Colonic mucosa (tissue), 4 donors: Measurements from ENCODE around the gene CNTN2. TPM values are rescaled to one million over a fixed set of nuclear protein-coding genes. Genes with fewer than 3 reads are reported as not detected.

Experiments
- DNase-seq: peaks from one replicate; pipeline ENCODE4 v3.0.0-alpha.2; 2020
- H3K27ac ChIP-seq: fragments of 200-600 bp; one replicate; pipeline ENCODE4 v1.8.0; 2021
- H3K27me3 ChIP-seq: fragments of 200-600 bp; one replicate; pipeline ENCODE4 v1.8.0; 2021
- H3K36me3 ChIP-seq: fragments of 200-600 bp; one replicate; pipeline ENCODE4 v1.8.0; 2021
- H3K4me1 ChIP-seq: fragments of 200-600 bp; one replicate; pipeline ENCODE4 v1.8.0; 2021; ENCODE audit warnings: mild to moderate bottlenecking
- H3K4me3 ChIP-seq: fragments of 200-600 bp; one replicate; pipeline ENCODE4 v1.8.0; 2021
- H3K9ac ChIP-seq, 2 donors: one replicate each; pipeline ENCODE4 v1.7.0; 2013; ENCODE audit warnings: control low read depth in 2 of 2, low read depth in 2 of 2, low read length in 2 of 2
- H3K9me3 ChIP-seq: fragments of 200-600 bp; one replicate; pipeline ENCODE4 v1.8.0; 2021
- intact Hi-C: fragments of 100-400 bp; cut with DNase I; formaldehyde crosslinking; loops from one replicate; pipeline ENCODE4 v1.14.1; 2022
- total RNA-seq, 2 donors: library from RNA; stranded (reverse); fragmentation: NEBNext Ultra II Directional in 1 of 2; extraction: Animal tissue kit (Norgen Biotek cat#: 25700) in 1 of 2; gene quantifications; one replicate each; pipeline ENCODE4 v1.2.1, GENCODE V29; 2021
- TF ChIP-seq, protein P1 (sequence below): fragments of 200-600 bp; IDR thresholded peaks from one replicate; pipeline ENCODE4 v1.8.0; 2022; ENCODE audit warnings: antibody characterized with exemption, mild to moderate bottlenecking
- donor health status: healthy.
- donor health status: DM: no; HTN: no; CAD: no.
- donor health status: DM: no; HTN: no; CAD: no.

CNTN2 gene
- total RNA-seq, 2 donors from 2014 or later: 0.20 to 1.4 TPM

GRCh38 chr1:205030896-205031295 lies 12.1 kb upstream of the CNTN2 start:
- Histone ChIP-seq H3K27me3 (no peaks in the 10 kb centered on the region), H3K9ac (no peak overlapping the region), H3K9me3 (no peaks in the 10 kb centered on the region), H3K36me3 (no peaks in the 10 kb centered on the region), H3K27ac (no peak overlapping the region), H3K4me1 (no peaks in the 10 kb centered on the region), H3K4me3 (no peak overlapping the region)
- intact Hi-C loops: no loop called here
- DNase-seq: no peak
- TF ChIP-seq, protein P1, sequence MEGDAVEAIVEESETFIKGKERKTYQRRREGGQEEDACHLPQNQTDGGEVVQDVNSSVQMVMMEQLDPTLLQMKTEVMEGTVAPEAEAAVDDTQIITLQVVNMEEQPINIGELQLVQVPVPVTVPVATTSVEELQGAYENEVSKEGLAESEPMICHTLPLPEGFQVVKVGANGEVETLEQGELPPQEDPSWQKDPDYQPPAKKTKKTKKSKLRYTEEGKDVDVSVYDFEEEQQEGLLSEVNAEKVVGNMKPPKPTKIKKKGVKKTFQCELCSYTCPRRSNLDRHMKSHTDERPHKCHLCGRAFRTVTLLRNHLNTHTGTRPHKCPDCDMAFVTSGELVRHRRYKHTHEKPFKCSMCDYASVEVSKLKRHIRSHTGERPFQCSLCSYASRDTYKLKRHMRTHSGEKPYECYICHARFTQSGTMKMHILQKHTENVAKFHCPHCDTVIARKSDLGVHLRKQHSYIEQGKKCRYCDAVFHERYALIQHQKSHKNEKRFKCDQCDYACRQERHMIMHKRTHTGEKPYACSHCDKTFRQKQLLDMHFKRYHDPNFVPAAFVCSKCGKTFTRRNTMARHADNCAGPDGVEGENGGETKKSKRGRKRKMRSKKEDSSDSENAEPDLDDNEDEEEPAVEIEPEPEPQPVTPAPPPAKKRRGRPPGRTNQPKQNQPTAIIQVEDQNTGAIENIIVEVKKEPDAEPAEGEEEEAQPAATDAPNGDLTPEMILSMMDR: no peak

DNA sequence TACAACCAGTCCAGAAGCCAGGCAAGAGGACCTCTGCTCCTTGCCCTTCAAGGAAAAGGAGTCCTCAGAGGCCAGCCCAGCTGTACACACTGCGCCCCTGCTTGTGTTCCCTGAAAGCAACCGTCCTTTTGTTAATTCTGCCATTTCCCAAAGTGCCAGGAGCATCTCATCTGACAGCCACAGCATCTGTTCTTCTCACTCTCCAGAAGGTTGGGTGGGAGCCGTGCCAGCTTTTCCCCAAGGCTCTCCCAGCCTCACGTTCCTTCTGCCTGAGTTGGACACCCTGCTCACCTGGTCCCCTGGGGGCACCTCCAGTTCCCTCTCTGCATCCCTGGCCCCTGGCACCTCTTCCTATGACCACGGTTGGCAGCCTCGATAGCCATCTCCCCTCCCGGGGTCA lies 10.5 kb upstream of the CNTN2 start:
- no peak for DNase-seq
- Histone ChIP-seq H3K9ac (no peak overlapping the region), H3K27ac (no peak overlapping the region), H3K27me3 (no peaks in the 10 kb centered on the region), H3K4me3 (no peak overlapping the region), H3K36me3 (no peaks in the 10 kb centered on the region), H3K9me3 (no peaks in the 10 kb centered on the region), H3K4me1 (no peaks in the 10 kb centered on the region)
- intact Hi-C loops: no loop called here
- TF ChIP-seq, protein P1: no peak

DNA sequence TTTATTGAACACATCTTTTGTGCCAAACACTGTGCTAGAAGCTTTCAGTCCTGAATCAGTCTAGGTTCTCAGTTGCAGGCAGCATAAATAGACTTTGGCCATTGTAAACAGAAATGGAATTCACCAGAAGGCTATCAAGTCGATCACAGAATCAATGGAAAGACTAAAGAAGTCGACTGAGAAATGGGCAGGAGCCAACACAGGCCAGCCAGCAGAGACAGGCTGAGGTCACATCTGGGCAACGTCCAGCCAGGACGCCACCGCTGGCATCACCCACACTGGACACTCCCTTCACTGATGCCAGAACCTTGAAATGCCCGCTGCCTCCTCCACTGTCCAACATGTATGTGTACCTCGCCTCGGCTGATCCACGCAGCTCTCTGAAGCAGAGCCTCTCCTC lies 5.5 kb upstream of the CNTN2 start:
- H3K27me3 ChIP-seq: peaks cover 3% of the 10 kb centered on the region
- H3K9ac ChIP-seq: no peak overlapping the region
- no peak overlapping the region for H3K4me3 ChIP-seq
- no peak for DNase-seq
- intact Hi-C loops: no loop called here
- H3K36me3 ChIP-seq: no peaks in the 10 kb centered on the region
- TF ChIP-seq, protein P1: no peak
- H3K4me1 ChIP-seq: no peaks in the 10 kb centered on the region
- H3K9me3 ChIP-seq: no peaks in the 10 kb centered on the region
- H3K27ac ChIP-seq: no peak overlapping the region

DNA sequence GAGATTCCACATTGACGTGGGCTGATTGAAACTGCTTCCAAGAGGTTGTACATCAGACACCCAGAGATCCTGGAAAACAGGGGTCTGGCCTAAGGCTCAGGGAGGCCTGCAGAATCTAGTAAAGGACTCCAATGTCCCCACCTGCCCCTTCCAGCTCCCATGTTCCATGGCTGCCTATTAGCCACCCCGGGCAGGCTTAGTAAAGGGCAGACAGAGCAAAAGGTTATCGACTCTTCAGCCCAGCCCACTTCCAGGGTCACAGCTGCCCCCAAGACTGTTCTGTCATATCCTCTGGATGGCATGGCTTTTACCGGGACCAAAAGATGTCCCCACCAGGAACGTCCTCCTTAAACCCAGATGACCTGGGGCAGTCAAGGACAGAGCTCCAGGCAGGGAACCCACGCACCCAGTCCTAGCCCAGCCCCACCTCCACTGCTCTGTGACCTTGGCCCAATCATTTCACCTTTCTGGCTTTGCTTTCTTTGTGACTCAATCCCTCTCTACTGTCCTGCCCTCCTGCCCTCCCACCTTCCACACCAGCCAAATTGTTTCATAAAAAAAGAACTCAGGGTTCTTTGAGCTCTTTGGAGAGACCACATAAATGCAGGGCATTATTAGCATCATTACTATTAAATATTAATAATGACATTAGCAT lies 4.8 kb upstream of the CNTN2 start:
- Histone ChIP-seq H3K27ac (no peak overlapping the region), H3K9me3 (no peaks in the 10 kb centered on the region), H3K27me3 (peaks cover 9% of the 10 kb centered on the region), H3K36me3 (no peaks in the 10 kb centered on the region), H3K4me1 (no peaks in the 10 kb centered on the region), H3K4me3 (no peak overlapping the region), H3K9ac (no peak overlapping the region)
- intact Hi-C loops: no loop called here
- no peak for DNase-seq
- TF ChIP-seq, protein P1: no peak

- no peak overlapping the region for H3K4me3 ChIP-seq
- DNase-seq: no peak
- no peak overlapping the region for H3K9ac ChIP-seq
- H3K4me1 ChIP-seq: no peaks in the 10 kb centered on the region
- H3K36me3 ChIP-seq: no peaks in the 10 kb centered on the region
- TF ChIP-seq, protein P1: no peak
- intact Hi-C loops: no loop called here
- H3K9me3 ChIP-seq: no peaks in the 10 kb centered on the region
- no peak overlapping the region for H3K27ac ChIP-seq
- peaks cover 25% of the 10 kb centered on the region for H3K27me3 ChIP-seq
Measured at GRCh38 chr1:205041001-205041715, 1.9 kb upstream of the CNTN2 start.
